Gastroesophageal sphincter (tissue), 3 donors: ENCODE results near the gene KCNJ10.

Source experiments
- CTCF ChIP-seq, 4 experiments: fragments of 200-600 bp in 2 of 4; fragments of 450-650 bp in 2 of 4; sonication (generic) in 1 of 4; IDR thresholded peaks; one replicate each; pipeline ENCODE4 v1.5.1; 2017 to 2019; ENCODE audit warnings: antibody characterized with exemption in 4 of 4, mild to moderate bottlenecking in 2 of 4, moderate library complexity in 2 of 4
- EP300 ChIP-seq: sonication (generic); formaldehyde crosslinking; IDR thresholded peaks from one replicate; pipeline ENCODE4 v1.6.1; 2017; ENCODE audit warnings: antibody characterized with exemption, mild to moderate bottlenecking
- POLR2A ChIP-seq, 2 donors: fragments of 450-650 bp; IDR thresholded peaks; one replicate each; pipeline ENCODE4 v1.6.1; 2017; ENCODE audit warnings: antibody characterized with exemption in 2 of 2, mild to moderate bottlenecking in 2 of 2, moderate library complexity in 1 of 2

- TF ChIP-seq CTCF (IDR thresholded peaks at IDR 0.05) (no peak), POLR2A (IDR thresholded peaks at IDR 0.05) (no peak), EP300 (no peak)
Observed at GRCh38 chr1:159991513-159991912, 78.4 kb downstream of the KCNJ10 start.
